Erythroblast (primary cell): ENCODE measurements around the gene ANP32B.
"Not testable (repeated sequence)": the region's sequence is repeated elsewhere in the genome, so short reads cannot be mapped to it uniquely, and the experiment has no call there.

ENCODE experiments used
- DNase-seq, 2 experiments: peaks; one replicate each; lab custom pipeline; 2025; lab: John Stamatoyannopoulos, UW
- GATA1 ChIP-seq: IDR thresholded peaks from 2 replicates; pipeline ENCODE4 v1.6.1; 2011; ENCODE audit warnings: low read depth, mild to moderate bottlenecking, control low read depth, low read length, moderate library complexity
- POLR2A ChIP-seq: IDR thresholded peaks from 2 replicates; pipeline ENCODE4 v1.6.1; 2011; ENCODE audit warnings: mild to moderate bottlenecking, low read length

Gene ANP32B

GRCh38 chr9:98017306-98017705 is 34.2 kb downstream of the ANP32B start:
- TF ChIP-seq GATA1, result no peak
- peak; percentile 14 for TF ChIP-seq POLR2A
- peak in 1 of 2 experiments; percentile 33 for DNase-seq

- TF ChIP-seq GATA1, result no peak
- TF ChIP-seq POLR2A, result no peak
- no peak for DNase-seq
Measured at GRCh38 chr9:98018347-98018746, 35.2 kb downstream of the ANP32B start.

- DNase-seq, result no peak
- TF ChIP-seq POLR2A (no peak), GATA1 (no peak)
Measured at GRCh38 chr9:98019098-98019497, 36.0 kb downstream of the ANP32B start.

GRCh38 chr9:98019869-98020268 is 36.7 kb downstream of the ANP32B start:
- DNase-seq, result not testable (repeated sequence)

GRCh38 chr9:98020476-98021145 is 37.5 kb downstream of the ANP32B start:
- no peak for TF ChIP-seq GATA1
- TF ChIP-seq POLR2A, result no peak
- DNase-seq, result peak in 1 of 2 experiments; percentile 36

GRCh38 chr9:98021306-98022040 is 38.3 kb downstream of the ANP32B start:
- DNase-seq, result no peak

GRCh38 chr9:98022447-98022846 is 39.3 kb downstream of the ANP32B start:
- TF ChIP-seq GATA1, result no peak
- TF ChIP-seq POLR2A, result no peak
- no peak for DNase-seq

More at GRCh38 chr9:98021306-98022040, 38.3 kb downstream of the ANP32B start:
- TF ChIP-seq POLR2A, result no peak
- no peak for TF ChIP-seq GATA1

- TF ChIP-seq GATA1 (no peak), POLR2A (no peak)
- DNase-seq, result no peak
Measured at GRCh38 chr9:98024702-98025101, 41.6 kb downstream of the ANP32B start.

GRCh38 chr9:98031169-98031568 is 48.0 kb downstream of the ANP32B start:
- no peak for DNase-seq
- TF ChIP-seq POLR2A, result no peak
- no peak for TF ChIP-seq GATA1

- TF ChIP-seq POLR2A, result no peak
- no peak for DNase-seq
Measured at GRCh38 chr9:98031935-98032334, 48.8 kb downstream of the ANP32B start.

- peak; percentile 85 to 94 for DNase-seq
- TF ChIP-seq POLR2A (no peak), GATA1 (no peak)
Measured at GRCh38 chr9:98034593-98035546, 51.7 kb downstream of the ANP32B start.

GRCh38 chr9:98037357-98037756 is 54.2 kb downstream of the ANP32B start:
- TF ChIP-seq POLR2A, result no peak
- TF ChIP-seq GATA1, result no peak
- no peak for DNase-seq

GRCh38 chr9:98038958-98039357 is 55.8 kb downstream of the ANP32B start:
- no peak for DNase-seq
- no peak for TF ChIP-seq POLR2A
- no peak for TF ChIP-seq GATA1

GRCh38 chr9:98039607-98040017 is 56.5 kb downstream of the ANP32B start:
- no peak for DNase-seq

GRCh38 chr9:98040212-98040611 is 57.1 kb downstream of the ANP32B start:
- TF ChIP-seq GATA1 (no peak), POLR2A (no peak)
- DNase-seq, result no peak

More at GRCh38 chr9:98039607-98040017, 56.5 kb downstream of the ANP32B start:
- TF ChIP-seq GATA1, result no peak
- TF ChIP-seq POLR2A, result no peak
